Kidney (tissue), 14 donors: ENCODE measurements around the gene PJA1. TPM values are rescaled to one million over a fixed set of nuclear protein-coding genes. Genes with fewer than 3 reads are reported as not detected.

Experiments
- DNase-seq, 5 donors: peaks; one replicate each; pipeline ENCODE4 v3.0.0-alpha.2; 2013 to 2020
- FAIRE-seq: peaks from 2 replicates; lab custom pipeline; 2012; peaks lifted over from hg19 to GRCh38; lab: Jason Lieb, UNC
- H3K27ac ChIP-seq, 2 donors: one replicate each; pipeline ENCODE4 v1.7.0; 2013; ENCODE audit warnings: low read depth in 2 of 2, low read length in 2 of 2, inconsistent platforms in 1 of 2
- H3K27me3 ChIP-seq: one replicate; pipeline ENCODE4 v1.7.1; 2013; ENCODE audit warnings: low read length, inconsistent platforms; ENCODE audit not compliant: control insufficient read depth, insufficient read depth
- H3K36me3 ChIP-seq, 3 donors: one replicate each; pipeline versions ENCODE4 v1.7.0 to v1.7.1; 2013; ENCODE audit warnings: low read length in 3 of 3, control low read depth in 1 of 3, inconsistent platforms in 1 of 3; ENCODE audit not compliant: insufficient read depth in 3 of 3, control insufficient read depth in 2 of 3
- H3K4me1 ChIP-seq, 3 donors: one replicate each; pipeline versions ENCODE4 v1.7.0 to v1.7.1; 2013; ENCODE audit warnings: low read length in 3 of 3, inconsistent platforms in 1 of 3, low read depth in 1 of 3; ENCODE audit not compliant: control insufficient read depth in 2 of 3, insufficient read depth in 2 of 3
- H3K4me3 ChIP-seq, 3 donors: one replicate each; pipeline versions ENCODE4 v1.7.0 to v1.8.1; 2013; ENCODE audit warnings: low read length in 3 of 3, control low read depth in 1 of 3, inconsistent platforms in 1 of 3
- H3K9ac ChIP-seq, 3 donors: one replicate each; pipeline versions ENCODE4 v1.7.0 to v1.7.1; 2013; ENCODE audit warnings: low read length in 3 of 3, control low read depth in 1 of 3, inconsistent platforms in 1 of 3
- H3K9me3 ChIP-seq, 3 donors: one replicate each; pipeline versions ENCODE4 v1.7.0 to v1.7.1; 2013; ENCODE audit warnings: low read length in 3 of 3, control low read depth in 1 of 3, inconsistent platforms in 1 of 3; ENCODE audit not compliant: control insufficient read depth in 2 of 3, insufficient read depth in 1 of 3
- CTCF ChIP-seq: IDR thresholded peaks from 3 replicates; pipeline ENCODE4 v1.5.1; 2012; ENCODE audit warnings: mild to moderate bottlenecking, moderate library complexity, borderline replicate concordance; ENCODE audit not compliant: insufficient read depth; ENCODE audit errors: extremely low read depth
- intact Hi-C: fragments of 100-400 bp; cut with DNase I; formaldehyde crosslinking; loops from one replicate; pipeline ENCODE4 v1.11.1; 2022
- polyA plus RNA-seq: library from polyadenylated mRNA; stranded (reverse); fragments of 350-450 nt; fragmentation: Illumina TruSeq; extraction: RNeasy Lipid Tissue Mini Kit (QIAGEN cat#74804); gene quantifications from one replicate; pipeline ENCODE4 v1.2.3, GENCODE V29; 2014; ENCODE audit warnings: low read depth, low replicate concordance; ENCODE audit not compliant: insufficient read depth
- total RNA-seq: library from RNA; stranded (reverse); fragmentation: NEBNext Ultra II Directional; extraction: Animal tissue kit (Norgen Biotek cat#: 25700); gene quantifications from one replicate; pipeline ENCODE4 v1.2.1, GENCODE V29; 2021
- donor health status: control.
- donor health status: control.
- donor health status: control.
- donor health status: control.
- donor health status: control.
- donor health status: DM: yes; HTN: yes; CAD: no.
- donor health status: Normal renal cell carcinoma (clear cell type).

Gene PJA1
- total and polyA plus RNA-seq, 2 donors from 2014 or later: 27.1 to 29.9 TPM

- no peaks in the 10 kb centered on the region for H3K9me3 ChIP-seq
- no peak for FAIRE-seq
- intact Hi-C loops: no loop called here
Observed at GRCh38 chrX:69138512-69138911, 26.7 kb downstream of the PJA1 start.

GRCh38 chrX:69138118-69138390 lies 27.2 kb downstream of the PJA1 start:
- no peaks in the 10 kb centered on the region for H3K36me3 ChIP-seq
- DNase-seq (peak in 1 of 5 donors; percentile 44), FAIRE-seq (no peak)
- peaks cover 0 to 7% (median 3%) of the 10 kb centered on the region in 3 donors for H3K4me1 ChIP-seq
- H3K9me3 ChIP-seq: no peaks in the 10 kb centered on the region
- no peak for TF ChIP-seq CTCF
- no peak overlapping the region for H3K27ac ChIP-seq
- H3K4me3 ChIP-seq: no peak overlapping the region
- H3K9ac ChIP-seq: no peak overlapping the region
- peaks cover 2% of the 10 kb centered on the region for H3K27me3 ChIP-seq
- intact Hi-C loops: no loop called here

More at GRCh38 chrX:69138512-69138911, 26.7 kb downstream of the PJA1 start:
- Histone ChIP-seq H3K27me3 (peaks cover 2% of the 10 kb centered on the region), H3K4me1 (peaks cover 0 to 7% (median 3%) of the 10 kb centered on the region in 3 donors), H3K36me3 (no peaks in the 10 kb centered on the region), H3K27ac (no peak overlapping the region), H3K9ac (no peak overlapping the region), H3K4me3 (no peak overlapping the region)
- DNase-seq: peak in 1 of 5 donors; percentile 23
- no peak for TF ChIP-seq CTCF

- H3K4me1 ChIP-seq: peaks cover 0 to 7% (median 3%) of the 10 kb centered on the region in 3 donors
- no peak overlapping the region for H3K4me3 ChIP-seq
- TF ChIP-seq CTCF: no peak
- intact Hi-C loops: no loop called here
- H3K9me3 ChIP-seq: no peaks in the 10 kb centered on the region
- FAIRE-seq (no peak), DNase-seq (peak; percentile 61 to 90 (median 74))
- peak overlapping the region in 1 of 2 donors; percentile 53 for H3K27ac ChIP-seq
- H3K9ac ChIP-seq: no peak overlapping the region
- peaks cover 2% of the 10 kb centered on the region for H3K27me3 ChIP-seq
- H3K36me3 ChIP-seq: no peaks in the 10 kb centered on the region
Observed at GRCh38 chrX:69137371-69138117, 27.7 kb downstream of the PJA1 start.
